Left ventricle myocardium inferior (tissue), 1 donor: ENCODE results near the gene LNX1. TPM values are rescaled to one million over a fixed set of nuclear protein-coding genes. Genes with fewer than 3 reads are reported as not detected.

ENCODE experiments used
- DNase-seq: peaks from one replicate; pipeline ENCODE4 v3.0.0-alpha.2; 2020
- H3K27ac ChIP-seq: fragments of 200-600 bp; replicated peaks from 2 replicates; pipeline ENCODE4 v1.8.0; 2021
- H3K27me3 ChIP-seq: fragments of 200-600 bp; 2 replicates; pipeline ENCODE4 v1.8.0; 2021; ENCODE audit warnings: low read depth
- H3K36me3 ChIP-seq: fragments of 200-600 bp; 2 replicates; pipeline ENCODE4 v1.8.0; 2021
- H3K4me1 ChIP-seq: fragments of 200-600 bp; 2 replicates; pipeline ENCODE4 v1.8.0; 2021
- H3K4me3 ChIP-seq: fragments of 200-600 bp; 2 replicates; pipeline ENCODE4 v1.8.0; 2021; ENCODE audit warnings: mild to moderate bottlenecking, moderate library complexity
- H3K9me3 ChIP-seq: fragments of 200-600 bp; replicated peaks from 2 replicates; pipeline ENCODE4 v1.8.0; 2021
- CTCF ChIP-seq: fragments of 200-600 bp; IDR thresholded peaks from 2 replicates; pipeline ENCODE4 v1.8.0; 2021; ENCODE audit warnings: antibody characterized with exemption, mild to moderate bottlenecking, borderline replicate concordance
- intact Hi-C: fragments of 100-400 bp; cut with micrococcal nuclease; formaldehyde crosslinking; loops from one replicate; pipeline ENCODE4 v1.11.0; 2022
- total RNA-seq: library from RNA; stranded (reverse); fragmentation: NEBNext Ultra II Directional; extraction: Animal tissue kit (Norgen Biotek cat#: 25700); gene quantifications from one replicate; pipeline ENCODE4 v1.2.1, GENCODE V29; 2021
- donor health status: DM: no; HTN: yes; CAD: no; lungs with severe emphysema.

LNX1 gene
- total RNA-seq, 1 donor from 2014 or later = 9.5 TPM

- no peak for TF ChIP-seq CTCF
- Histone ChIP-seq H3K27ac (peak overlapping the region; percentile 84), H3K27me3 (no peaks in the 10 kb centered on the region), H3K4me3 (peak overlapping the region; percentile 40), H3K4me1 (peaks cover 18% of the 10 kb centered on the region), H3K9me3 (no peaks in the 10 kb centered on the region), H3K36me3 (peaks cover 12% of the 10 kb centered on the region)
- intact Hi-C loops = no loop called here
- peak; percentile 78 for DNase-seq
Measured at GRCh38 chr4:53507671-53508286, 83.5 kb downstream of the LNX1 start.

GRCh38 chr4:53507058-53507457 is 84.2 kb downstream of the LNX1 start:
- Histone ChIP-seq H3K4me1 (peaks cover 18% of the 10 kb centered on the region), H3K36me3 (peaks cover 12% of the 10 kb centered on the region), H3K9me3 (no peaks in the 10 kb centered on the region), H3K27ac (peak overlapping the region; percentile 84), H3K27me3 (no peaks in the 10 kb centered on the region), H3K4me3 (peak overlapping the region; percentile 40)
- intact Hi-C loops = no loop called here
- no peak for TF ChIP-seq CTCF
- DNase-seq = no peak

GRCh38 chr4:53505947-53506346 is 85.3 kb downstream of the LNX1 start:
- Histone ChIP-seq H3K27me3 (no peaks in the 10 kb centered on the region), H3K4me3 (no peak overlapping the region), H3K27ac (no peak overlapping the region), H3K36me3 (peaks cover 12% of the 10 kb centered on the region), H3K9me3 (no peaks in the 10 kb centered on the region), H3K4me1 (peaks cover 14% of the 10 kb centered on the region)
- intact Hi-C loops = no loop called here
- peak; percentile 16 for TF ChIP-seq CTCF
- no peak for DNase-seq

- Histone ChIP-seq H3K27ac (no peak overlapping the region), H3K4me1 (peaks cover 11% of the 10 kb centered on the region), H3K36me3 (peaks cover 12% of the 10 kb centered on the region), H3K9me3 (no peaks in the 10 kb centered on the region), H3K27me3 (no peaks in the 10 kb centered on the region), H3K4me3 (no peak overlapping the region)
- TF ChIP-seq CTCF = no peak
- intact Hi-C loops = no loop called here
- DNase-seq = no peak
Measured at GRCh38 chr4:53502094-53502493, 89.2 kb downstream of the LNX1 start.

GRCh38 chr4:53501561-53501960 is 89.7 kb downstream of the LNX1 start:
- Histone ChIP-seq H3K27ac (no peak overlapping the region), H3K9me3 (no peaks in the 10 kb centered on the region), H3K27me3 (no peaks in the 10 kb centered on the region), H3K36me3 (peaks cover 11% of the 10 kb centered on the region), H3K4me3 (no peak overlapping the region), H3K4me1 (peaks cover 13% of the 10 kb centered on the region)
- intact Hi-C loops = no loop called here
- DNase-seq = no peak
- TF ChIP-seq CTCF = no peak
